ENCODE results near the gene ANTXR2.

Gene ANTXR2

GRCh38 chr4:79983431-79983830 lies 89.6 kb downstream of the ANTXR2 start:
- no peak overlapping the region for H3K27ac Mint-ChIP-seq
- peaks cover 8% of the 10 kb centered on the region for H3K36me3 Mint-ChIP-seq (ENCODE audit: low read depth)
- peaks cover 4% of the 10 kb centered on the region for H3K4me1 Mint-ChIP-seq
- H3K9me3 Mint-ChIP-seq = no peaks in the 10 kb centered on the region
- DNase-seq (no peak), ATAC-seq (no peak)
- H3K27me3 Mint-ChIP-seq = no peaks in the 10 kb centered on the region
- H3K4me3 Mint-ChIP-seq = no peak overlapping the region

DNA sequence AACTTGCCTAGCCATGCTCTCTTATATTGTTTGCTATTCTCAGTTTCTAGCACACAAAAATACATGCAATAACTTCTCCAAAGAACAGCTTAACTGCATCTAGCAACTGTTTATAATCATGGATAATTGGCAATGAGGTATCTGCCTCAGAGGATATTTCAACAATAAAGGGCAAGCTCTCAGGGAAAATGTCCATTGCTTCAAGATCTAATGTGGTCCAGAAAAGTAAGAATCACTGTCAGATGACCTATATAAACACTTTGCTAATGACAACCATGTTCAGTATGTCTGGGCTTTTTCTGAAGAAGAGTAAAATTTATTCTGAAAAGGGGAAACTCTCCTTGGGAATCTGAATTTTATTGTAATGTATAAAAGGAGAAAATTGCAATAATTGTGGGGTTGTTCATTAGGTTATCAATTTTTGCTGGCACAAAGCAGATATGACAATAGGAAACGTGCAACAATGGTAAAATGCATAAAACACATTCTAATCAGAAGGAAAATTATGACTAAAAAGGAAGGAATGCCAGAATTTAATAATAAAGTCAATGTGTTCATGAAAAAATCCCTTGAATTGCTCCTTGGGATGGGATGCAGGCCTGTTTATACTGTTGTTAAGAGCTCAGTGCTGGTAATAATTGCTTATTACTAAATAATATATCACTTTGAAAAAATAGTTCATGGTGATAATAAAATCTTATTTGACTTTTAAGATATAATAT lies 90.3 kb downstream of the ANTXR2 start:
- no peak overlapping the region for H3K27ac Mint-ChIP-seq
- DNase-seq = no peak

DNA sequence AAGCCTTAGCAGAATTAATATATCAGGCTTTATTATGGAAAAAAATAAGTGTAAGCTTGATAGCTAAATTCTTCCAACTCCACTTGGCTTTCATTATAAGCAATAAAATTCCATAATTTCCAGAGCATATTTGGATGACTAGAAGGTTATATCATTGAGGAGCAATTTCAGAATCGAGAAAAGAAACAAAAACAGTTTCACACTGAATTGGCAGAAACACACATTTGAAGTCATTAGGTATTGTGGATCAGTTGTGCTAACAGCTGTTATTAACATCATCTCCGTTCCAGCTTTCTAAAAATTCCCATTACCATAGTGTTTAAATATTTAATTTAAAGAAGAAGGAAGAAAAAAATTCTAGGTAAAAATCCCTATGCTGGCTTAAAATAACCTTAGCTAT lies 92.6 kb downstream of the ANTXR2 start:
- Mint-ChIP-seq H3K36me3 (ENCODE audit: low read depth) (peaks cover 26% of the 10 kb centered on the region), H3K27ac (no peak overlapping the region), H3K4me3 (no peak overlapping the region), H3K4me1 (no peaks in the 10 kb centered on the region), H3K9me3 (no peaks in the 10 kb centered on the region), H3K27me3 (no peaks in the 10 kb centered on the region)
- no peak for DNase-seq
- ATAC-seq = no peak

More for the DNA sequence above, 90.3 kb downstream of the ANTXR2 start:
- H3K4me3 Mint-ChIP-seq = no peak overlapping the region
- H3K27me3 Mint-ChIP-seq = no peaks in the 10 kb centered on the region
- H3K36me3 Mint-ChIP-seq (ENCODE audit: low read depth) = peaks cover 8% of the 10 kb centered on the region
- H3K4me1 Mint-ChIP-seq = peaks cover 2% of the 10 kb centered on the region
- no peaks in the 10 kb centered on the region for H3K9me3 Mint-ChIP-seq
- no peak for ATAC-seq

DNA sequence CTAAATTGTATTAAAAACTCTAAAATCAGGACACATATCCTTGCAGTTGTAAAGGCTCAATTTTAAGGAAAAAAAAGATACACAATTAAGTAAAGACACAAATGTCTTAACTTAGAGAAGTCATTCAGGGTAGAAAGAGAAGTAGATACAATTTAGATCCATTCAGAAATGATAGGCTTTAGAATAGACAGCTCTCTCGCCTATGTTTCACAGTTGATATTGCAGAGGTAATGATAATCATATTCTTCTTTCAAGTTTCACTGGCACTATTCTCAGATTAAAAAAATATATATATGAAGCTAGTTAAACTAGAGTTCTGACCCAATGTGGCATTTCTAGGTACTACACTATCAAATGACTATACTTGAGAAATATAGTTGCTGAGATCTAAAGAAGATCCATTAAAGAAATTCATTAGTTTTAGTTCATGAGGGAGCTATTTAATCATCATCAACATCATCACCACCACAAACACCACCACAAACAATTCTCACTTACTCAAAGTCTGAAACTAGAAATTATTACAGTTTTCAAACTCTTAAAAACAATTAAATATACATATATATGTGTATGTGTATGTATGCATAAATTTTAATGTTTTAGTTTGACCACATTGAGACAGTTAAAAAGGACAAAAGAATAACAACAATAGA lies 93.1 kb downstream of the ANTXR2 start:
- Mint-ChIP-seq H3K4me3 (no peak overlapping the region), H3K9me3 (no peaks in the 10 kb centered on the region), H3K27ac (no peak overlapping the region), H3K27me3 (no peaks in the 10 kb centered on the region), H3K36me3 (ENCODE audit: low read depth) (peaks cover 26% of the 10 kb centered on the region), H3K4me1 (no peaks in the 10 kb centered on the region)
- ATAC-seq (peak; percentile 24), DNase-seq (no peak)

DNA sequence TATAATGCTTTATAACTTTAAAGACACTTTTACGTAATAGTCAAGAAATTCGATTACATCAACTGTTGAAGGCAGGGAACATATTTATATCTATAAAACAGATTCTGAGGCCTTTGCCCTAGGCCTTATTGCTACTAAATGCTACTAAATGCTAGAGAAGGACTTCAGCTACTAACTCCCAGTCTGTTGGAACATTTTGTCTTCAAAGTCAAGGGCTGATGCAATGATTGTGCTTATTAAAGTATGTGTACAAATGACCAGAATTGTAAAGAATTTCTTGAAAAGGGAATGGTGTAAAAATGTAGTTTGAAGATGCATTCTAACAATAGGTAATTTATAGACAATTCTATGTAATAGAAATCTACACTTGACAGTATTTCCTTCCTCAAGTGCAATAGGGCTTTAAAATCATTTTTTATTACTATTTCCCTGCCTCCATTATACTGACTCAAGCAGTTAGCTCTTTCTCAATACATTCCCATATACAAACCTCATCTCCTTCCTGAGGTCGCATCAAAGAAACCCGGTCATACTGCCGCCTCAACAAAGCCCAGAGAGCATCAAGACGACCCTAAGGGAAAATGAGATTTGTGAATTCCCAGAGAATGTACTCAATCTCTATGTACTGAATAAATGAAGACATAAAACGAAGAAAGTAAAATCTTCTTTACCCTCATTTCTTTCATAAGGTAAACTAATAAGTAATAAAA lies 95.7 kb downstream of the ANTXR2 start:
- no peak overlapping the region for H3K4me3 Mint-ChIP-seq
- ATAC-seq = no peak
- H3K4me1 Mint-ChIP-seq = no peaks in the 10 kb centered on the region
- H3K27me3 Mint-ChIP-seq = no peaks in the 10 kb centered on the region
- H3K9me3 Mint-ChIP-seq = peaks cover 5% of the 10 kb centered on the region
- peaks cover 27% of the 10 kb centered on the region for H3K36me3 Mint-ChIP-seq (ENCODE audit: low read depth)
- no peak overlapping the region for H3K27ac Mint-ChIP-seq
- no peak for DNase-seq

GRCh38 chr4:79964400-79965211 lies 108.4 kb downstream of the ANTXR2 start:
- H3K9me3 Mint-ChIP-seq = peaks cover 3% of the 10 kb centered on the region
- H3K27ac Mint-ChIP-seq = no peak overlapping the region
- H3K36me3 Mint-ChIP-seq (ENCODE audit: low read depth) = peaks cover 12% of the 10 kb centered on the region
- H3K4me3 Mint-ChIP-seq = no peak overlapping the region
- H3K4me1 Mint-ChIP-seq = no peaks in the 10 kb centered on the region
- H3K27me3 Mint-ChIP-seq = no peaks in the 10 kb centered on the region
- ATAC-seq (no peak), DNase-seq (no peak)

GRCh38 chr4:79964020-79964399 lies 109.0 kb downstream of the ANTXR2 start:
- DNase-seq (no peak), ATAC-seq (no peak)
- H3K36me3 Mint-ChIP-seq (ENCODE audit: low read depth) = peaks cover 12% of the 10 kb centered on the region
- no peak overlapping the region for H3K4me3 Mint-ChIP-seq
- peaks cover 3% of the 10 kb centered on the region for H3K9me3 Mint-ChIP-seq
- H3K27me3 Mint-ChIP-seq = no peaks in the 10 kb centered on the region
- H3K27ac Mint-ChIP-seq = no peak overlapping the region
- no peaks in the 10 kb centered on the region for H3K4me1 Mint-ChIP-seq

- Mint-ChIP-seq H3K9me3 (no peaks in the 10 kb centered on the region), H3K27me3 (no peaks in the 10 kb centered on the region), H3K4me1 (no peaks in the 10 kb centered on the region), H3K4me3 (no peak overlapping the region), H3K27ac (no peak overlapping the region), H3K36me3 (ENCODE audit: low read depth) (peaks cover 6% of the 10 kb centered on the region)
- DNase-seq (no peak), ATAC-seq (no peak)
Measured at GRCh38 chr4:79959652-79960051, 113.4 kb downstream of the ANTXR2 start.

GRCh38 chr4:79958466-79959264 lies 114.4 kb downstream of the ANTXR2 start:
- H3K36me3 Mint-ChIP-seq (ENCODE audit: low read depth) = no peaks in the 10 kb centered on the region
- H3K27ac Mint-ChIP-seq = no peak overlapping the region
- H3K4me1 Mint-ChIP-seq = no peaks in the 10 kb centered on the region
- no peaks in the 10 kb centered on the region for H3K27me3 Mint-ChIP-seq
- DNase-seq (no peak), ATAC-seq (no peak)
- no peak overlapping the region for H3K4me3 Mint-ChIP-seq
- H3K9me3 Mint-ChIP-seq = no peaks in the 10 kb centered on the region

GRCh38 chr4:79949178-79949577 lies 123.9 kb downstream of the ANTXR2 start:
- H3K4me1 Mint-ChIP-seq = no peaks in the 10 kb centered on the region
- no peak overlapping the region for H3K27ac Mint-ChIP-seq
- H3K27me3 Mint-ChIP-seq = no peaks in the 10 kb centered on the region
- DNase-seq = no peak
- ATAC-seq = no peak
- H3K4me3 Mint-ChIP-seq = no peak overlapping the region
- no peaks in the 10 kb centered on the region for H3K36me3 Mint-ChIP-seq (ENCODE audit: low read depth)
- H3K9me3 Mint-ChIP-seq = no peaks in the 10 kb centered on the region

- no peak for ATAC-seq
- H3K27me3 Mint-ChIP-seq = no peaks in the 10 kb centered on the region
- DNase-seq = no peak
- H3K4me3 Mint-ChIP-seq = no peak overlapping the region
- no peaks in the 10 kb centered on the region for H3K4me1 Mint-ChIP-seq
- H3K9me3 Mint-ChIP-seq = no peaks in the 10 kb centered on the region
- H3K36me3 Mint-ChIP-seq (ENCODE audit: low read depth) = no peaks in the 10 kb centered on the region
- no peak overlapping the region for H3K27ac Mint-ChIP-seq
Measured at GRCh38 chr4:79948739-79949138, 124.3 kb downstream of the ANTXR2 start.

GRCh38 chr4:79948261-79948660 lies 124.8 kb downstream of the ANTXR2 start:
- no peak overlapping the region for H3K27ac Mint-ChIP-seq
- H3K4me1 Mint-ChIP-seq = no peaks in the 10 kb centered on the region
- H3K27me3 Mint-ChIP-seq = no peaks in the 10 kb centered on the region
- H3K4me3 Mint-ChIP-seq = no peak overlapping the region
- no peak for DNase-seq
- H3K9me3 Mint-ChIP-seq = no peaks in the 10 kb centered on the region
- no peaks in the 10 kb centered on the region for H3K36me3 Mint-ChIP-seq (ENCODE audit: low read depth)
- no peak for ATAC-seq

- H3K36me3 Mint-ChIP-seq (ENCODE audit: low read depth) = no peaks in the 10 kb centered on the region
- H3K9me3 Mint-ChIP-seq = no peaks in the 10 kb centered on the region
- ATAC-seq (no peak), DNase-seq (no peak)
- H3K4me3 Mint-ChIP-seq = no peak overlapping the region
- H3K27ac Mint-ChIP-seq = no peak overlapping the region
- H3K27me3 Mint-ChIP-seq = no peaks in the 10 kb centered on the region
- H3K4me1 Mint-ChIP-seq = no peaks in the 10 kb centered on the region
Measured at GRCh38 chr4:79947386-79947785, 125.6 kb downstream of the ANTXR2 start.

DNA sequence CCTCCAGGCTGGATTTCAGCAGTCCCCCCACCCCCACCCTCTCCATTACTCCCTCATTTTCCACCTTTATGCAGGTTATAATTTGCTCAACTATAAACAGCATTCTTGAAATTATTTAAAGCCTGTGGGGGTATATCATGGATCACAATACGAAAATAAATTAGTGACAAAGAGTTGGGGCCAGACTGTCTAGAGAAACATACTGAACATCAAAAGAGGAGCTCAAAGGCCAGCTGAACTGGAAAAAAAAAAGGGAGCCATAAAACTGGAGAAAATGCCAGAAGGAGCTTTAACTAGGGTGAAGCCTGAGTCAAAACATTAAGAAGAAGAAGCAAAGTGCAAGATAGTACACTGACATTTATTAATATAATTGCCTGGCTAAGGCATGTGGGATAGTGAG lies 137.8 kb downstream of the ANTXR2 start:
- Mint-ChIP-seq H3K4me3 (no peak overlapping the region), H3K27ac (no peak overlapping the region), H3K4me1 (no peaks in the 10 kb centered on the region), H3K36me3 (ENCODE audit: low read depth) (no peaks in the 10 kb centered on the region), H3K27me3 (no peaks in the 10 kb centered on the region), H3K9me3 (no peaks in the 10 kb centered on the region)
- DNase-seq (no peak), ATAC-seq (no peak)
